Endothelial cell of umbilical vein (primary cell): ENCODE results near the gene UEVLD. TPM values are rescaled to one million over a fixed set of nuclear protein-coding genes. Genes with fewer than 3 reads are reported as not detected.
A peak's percentile ranks its signal among the peaks of the same experiment; 100 is the strongest.

ENCODE experiments used
- BruUV-seq: library from RNA; stranded (reverse); fragments of 400-500 nt; replicated peaks from 2 replicates; lab custom pipeline; 2021; lab: Mats Ljungman, UMichigan
- CTCF ChIA-PET: fragments of 300-600, 350-600 bp; sonication (Branson Sonifier 250); formaldehyde crosslinking; loops from one replicate; lab custom pipeline; 2021; ENCODE audit warnings: antibody characterized with exemption, inconsistent platforms; lab: Charles Lee
- POLR2A ChIA-PET: fragments of 300-600, 350-600 bp; sonication (Branson Sonifier 250); formaldehyde crosslinking; loops from one replicate; lab custom pipeline; 2021; ENCODE audit warnings: antibody characterized with exemption, inconsistent platforms; lab: Charles Lee
- DNase-seq: peaks from one replicate; pipeline ENCODE4 v3.0.0-alpha.2; 2011; ENCODE audit warnings: low read depth, low spot score
- FAIRE-seq: peaks from 2 replicates; lab custom pipeline; 2011; peaks lifted over from hg19 to GRCh38; lab: Jason Lieb, UNC
- H2AFZ ChIP-seq: 2 replicates; pipeline ENCODE4 v1.6.0; 2012; ENCODE audit warnings: low read depth, low read length, control low read depth, inconsistent platforms
- H3K27ac ChIP-seq: 2 replicates; pipeline ENCODE4 v1.5.1; 2011; ENCODE audit warnings: low read depth, mild to moderate bottlenecking, control low read depth, low read length, moderate library complexity; ENCODE audit not compliant: insufficient read depth
- H3K27me3 ChIP-seq, 2 experiments: 2 replicates each; pipeline versions ENCODE4 v1.6.0 to v1.6.1; 2011; ENCODE audit warnings: low read length in 2 of 2, mixed read lengths in 1 of 2; ENCODE audit not compliant: control insufficient read depth in 2 of 2, insufficient read depth in 2 of 2
- H3K36me3 ChIP-seq, 2 experiments: 2 replicates in 1 of 2; 3 replicates in 1 of 2; pipeline ENCODE4 v1.5.1; 2011; ENCODE audit warnings: low read length in 2 of 2, mild to moderate bottlenecking in 1 of 2, moderate library complexity in 1 of 2; ENCODE audit not compliant: control insufficient read depth in 2 of 2, insufficient read depth in 2 of 2; ENCODE audit errors: extremely low read depth in 1 of 2
- H3K4me1 ChIP-seq: 3 replicates; pipeline ENCODE4 v1.5.1; 2011; ENCODE audit warnings: mild to moderate bottlenecking, low read length; ENCODE audit not compliant: control insufficient read depth, insufficient read depth; ENCODE audit errors: extremely low read depth
- H3K4me2 ChIP-seq: 2 replicates; pipeline ENCODE4 v1.6.1; 2011; ENCODE audit warnings: low read length, control low read depth, mixed read lengths; ENCODE audit not compliant: insufficient read depth
- H3K4me3 ChIP-seq, 3 experiments: fragments of 200-600 bp in 1 of 3; sonication (generic), shearing (Covaris generic) in 1 of 3; replicated peaks in 1 of 3; 2 replicates each; pipeline ENCODE4 v1.5.1; 2011 to 2016; ENCODE audit warnings: control low read depth in 3 of 3, low read length in 3 of 3, mild to moderate bottlenecking in 2 of 3, inconsistent platforms in 1 of 3, low read depth in 1 of 3, moderate library complexity in 1 of 3; ENCODE audit not compliant: insufficient read depth in 1 of 3
- H3K79me2 ChIP-seq: 2 replicates; pipeline ENCODE4 v1.6.0; 2012; ENCODE audit warnings: low read length, inconsistent platforms; ENCODE audit not compliant: control insufficient read depth, insufficient read depth
- H3K9ac ChIP-seq: replicated peaks from 2 replicates; pipeline ENCODE3; 2011; ENCODE audit warnings: low read length, control low read depth; ENCODE audit not compliant: insufficient read depth; ENCODE audit errors: extremely low read depth
- H3K9me1 ChIP-seq: replicated peaks from 3 replicates; pipeline ENCODE4 v1.6.0; 2011; ENCODE audit warnings: mild to moderate bottlenecking, low read length; ENCODE audit not compliant: control insufficient read depth, insufficient read depth; ENCODE audit errors: extremely low read depth
- H3K9me3 ChIP-seq: replicated peaks from 2 replicates; pipeline ENCODE4 v1.5.1; 2012; ENCODE audit warnings: low read length, inconsistent platforms; ENCODE audit not compliant: control insufficient read depth, insufficient read depth
- H4K20me1 ChIP-seq: replicated peaks from 2 replicates; pipeline ENCODE3; 2011; ENCODE audit warnings: mild to moderate bottlenecking, low read length; ENCODE audit not compliant: control insufficient read depth, insufficient read depth; ENCODE audit errors: extremely low read depth
- EZH2 ChIP-seq: IDR thresholded peaks from 2 replicates; pipeline ENCODE4 v1.6.1; 2012; ENCODE audit warnings: borderline replicate concordance, low read depth, mild to moderate bottlenecking, moderate library complexity, low read length, inconsistent platforms; ENCODE audit not compliant: severe bottlenecking
- FOS ChIP-seq: IDR thresholded peaks from 2 replicates; pipeline ENCODE4 v1.6.1; 2011; ENCODE audit warnings: mild to moderate bottlenecking, low read length, moderate library complexity, borderline replicate concordance; ENCODE audit not compliant: insufficient read depth
- JUN ChIP-seq: IDR thresholded peaks from 2 replicates; pipeline ENCODE4 v1.6.1; 2011; ENCODE audit warnings: borderline replicate concordance, low read depth; ENCODE audit not compliant: insufficient read length, insufficient read depth
- dilution Hi-C: fragments of 300-500 bp; cut with MboI; formaldehyde crosslinking; loops from one replicate; pipeline ENCODE4 v1.15.0; 2019; ENCODE audit warnings: low sequenced_read_pairs; ENCODE audit not compliant: extremely low pct_ligation_motif_present
- intact Hi-C: fragments of 100-400 bp; cut with micrococcal nuclease; formaldehyde crosslinking; loops from one replicate; pipeline ENCODE4 v1.10.0; 2022
- polyA plus RNA-seq, 4 experiments: library from polyadenylated mRNA; depleted of rRNA in 3 of 4; stranded (reverse) in 3 of 4; unstranded in 1 of 4; fragments of >200 nt; gene quantifications; 2 replicates each; pipeline versions ENCODE4 v1.2.1 to v1.2.3, GENCODE V29; 2011 to 2012; ENCODE audit warnings: missing spikeins in 1 of 4
- total RNA-seq: library from RNA; stranded (reverse); gene quantifications from 2 replicates; pipeline ENCODE4 v1.2.3, GENCODE V29; 2021

The UEVLD gene
- total and polyA plus RNA-seq, 2 donors (not counting 3 experiments of a cell fraction or from before 2014, with no cell fraction given), result 9.2 to 19.1 TPM

- Histone ChIP-seq H3K36me3 (peaks cover 10 to 17% of the 10 kb centered on the region in 2 experiments), H3K27ac (no peak overlapping the region), H3K4me1 (peaks cover 5% of the 10 kb centered on the region), H3K4me3 (no peak overlapping the region), H3K9me1 (no peaks in the 10 kb centered on the region), H3K27me3 (no peaks in the 10 kb centered on the region), H3K9me3 (no peaks in the 10 kb centered on the region), H3K4me2 (peak overlapping the region; percentile 4), H2AFZ (no peak overlapping the region), H4K20me1 (peaks cover 3% of the 10 kb centered on the region), H3K9ac (no peak overlapping the region), H3K79me2 (peaks cover 55% of the 10 kb centered on the region)
- ChIA-PET CTCF (interaction anchor here (0.9 to 1.8 kb wide), 9 partner anchors 9 to 375 kb away, joined by 3 to 7 read pairs (median 4); partner anchors contain the start of gene SPTY2D1), POLR2A (no interaction called here)
- FAIRE-seq (peak; percentile 12), DNase-seq (peak; percentile 34)
- BruUV-seq, result no TSS peak
- intact Hi-C loops (no loop called here), dilution Hi-C loops (no loop called here)
- no peak for TF ChIP-seq EZH2
- TF ChIP-seq FOS, result peak; percentile 43
Observed at GRCh38 chr11:18618342-18619025, 29.9 kb upstream of the UEVLD start.

DNA sequence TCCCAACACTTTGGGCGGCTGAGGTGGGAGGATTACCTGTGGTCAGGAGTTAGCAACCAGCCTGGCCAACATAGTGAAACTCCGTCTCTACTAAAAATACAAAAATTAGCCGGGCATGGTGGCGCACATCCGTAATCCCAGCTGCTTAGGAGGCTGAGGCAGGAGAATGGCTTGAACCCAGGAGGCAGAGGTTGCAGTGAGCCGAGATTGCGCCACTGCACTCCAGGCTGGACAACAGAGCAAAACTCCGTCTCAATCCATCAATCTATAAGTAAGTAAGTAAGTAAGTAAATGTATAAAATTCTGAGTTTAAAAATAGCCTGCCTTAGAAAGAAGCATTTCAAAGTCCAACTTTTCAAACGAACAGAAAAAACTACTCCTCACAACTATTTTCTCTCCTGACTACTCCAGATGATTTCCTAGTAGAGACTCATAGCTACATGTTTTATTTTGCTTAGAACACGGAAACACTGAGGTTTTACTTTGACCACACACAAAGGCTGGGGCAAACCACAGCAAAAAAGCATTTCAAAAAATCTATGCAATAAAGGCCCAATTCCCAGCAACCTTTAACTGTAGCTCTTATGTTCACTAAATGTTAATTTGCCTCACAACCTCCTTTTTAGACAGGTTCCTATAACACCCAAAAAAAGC, 29.3 kb upstream of the UEVLD start:
- FAIRE-seq, result peak; percentile 26
- BruUV-seq, result no TSS peak
- H3K4me1 ChIP-seq, result peaks cover 5% of the 10 kb centered on the region
- ChIA-PET CTCF (interaction anchor here (0.9 to 1.8 kb wide), 9 partner anchors 8 to 374 kb away, joined by 3 to 7 read pairs (median 4); partner anchors contain the start of gene SPTY2D1), POLR2A (no interaction called here)
- dilution Hi-C loops, result no loop called here
- H3K9me3 ChIP-seq, result no peaks in the 10 kb centered on the region
- no peaks in the 10 kb centered on the region for H3K9me1 ChIP-seq
- H2AFZ ChIP-seq, result no peak overlapping the region
- peak overlapping the region; percentile 4 for H3K4me2 ChIP-seq
- H3K9ac ChIP-seq, result no peak overlapping the region
- DNase-seq, result peak; percentile 3
- intact Hi-C loops, result no loop called here
- no peak overlapping the region for H3K4me3 ChIP-seq
- no peaks in the 10 kb centered on the region for H3K27me3 ChIP-seq
- H3K27ac ChIP-seq, result no peak overlapping the region
- H3K36me3 ChIP-seq, result peaks cover 10 to 17% of the 10 kb centered on the region in 2 experiments
- TF ChIP-seq JUN, result no peak
- TF ChIP-seq EZH2, result no peak
- peaks cover 51% of the 10 kb centered on the region for H3K79me2 ChIP-seq
- peaks cover 3% of the 10 kb centered on the region for H4K20me1 ChIP-seq
